SK-N-MC (cell line): ENCODE measurements around the gene MON2.

ENCODE experiments used
- EZH2 ChIP-seq: fragments of 200-600 bp; sonication (generic); IDR thresholded peaks from one replicate; pipeline ENCODE4 v1.6.1; 2017; ENCODE audit warnings: antibody characterized with exemption
- POLR2AphosphoS5 ChIP-seq: IDR thresholded peaks from 2 replicates; pipeline ENCODE4 v1.6.1; 2012; ENCODE audit warnings: mild to moderate bottlenecking, low read depth, low read length, borderline replicate concordance

GRCh38 chr12:62537551-62537950 lies 70.9 kb downstream of the MON2 start:
- TF ChIP-seq EZH2 = no peak
- TF ChIP-seq POLR2AphosphoS5 = no peak
